ENCODE measurements around the gene COL28A1.

Gene COL28A1

DNA sequence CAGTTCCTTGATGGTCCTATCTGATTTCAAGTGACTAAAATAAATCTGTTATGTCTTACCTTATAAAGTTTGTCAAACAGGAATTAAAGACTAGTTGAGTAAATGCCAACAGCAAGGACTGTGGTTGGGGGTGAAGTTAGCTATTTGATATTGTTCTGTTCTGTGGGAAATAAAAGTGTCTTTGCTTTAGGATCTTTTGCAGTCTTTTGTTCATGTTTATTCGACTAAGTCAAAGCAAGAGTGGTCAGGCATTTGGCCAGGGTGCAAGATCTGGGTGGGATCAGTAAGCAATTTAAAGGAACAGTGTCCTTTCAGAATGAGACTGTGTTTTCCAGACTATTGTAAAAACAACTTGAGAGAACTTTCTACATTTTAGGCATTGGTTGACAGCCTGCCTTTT, at the start of gene COL28A1:
Gene COL28A1 (minus strand): TSS at position 183 of the 400 bp plus-strand sequence. CDS start 2,998 bp downstream, outside the sequence.
- no peak within 1 kb of the TSS for H3K4me3 ChIP-seq (ENCODE audit: low read depth, low read length)
- no peak for TF ChIP-seq CTCF (IDR thresholded peaks at IDR 0.05; ENCODE audit: insufficient read depth, low read depth, low read length, missing control alignments)
- no peak for DNase-seq (ENCODE audit: low read depth)

DNA sequence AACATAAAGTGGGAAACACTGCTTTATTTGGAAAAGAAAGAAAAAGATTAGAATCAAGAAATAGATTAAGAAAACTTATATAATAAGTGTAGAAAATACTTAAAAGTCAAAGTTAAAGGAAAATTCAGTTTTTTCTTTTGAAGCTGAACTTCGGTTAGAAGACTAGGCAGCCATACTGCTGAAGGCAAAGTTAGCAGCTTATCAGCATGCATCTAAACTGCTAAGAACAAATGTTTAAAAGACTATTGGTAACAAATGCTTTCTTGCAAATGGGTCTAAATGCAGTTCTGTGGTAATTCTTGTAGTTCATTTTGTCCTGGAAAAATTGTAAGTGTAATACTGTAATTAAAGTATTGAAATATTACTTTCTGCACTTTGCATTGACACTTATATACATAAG, 49.0 kb upstream of the COL28A1 start:
- no peak for TF ChIP-seq CTCF (IDR thresholded peaks at IDR 0.05; ENCODE audit: insufficient read depth, low read depth, low read length, missing control alignments)
- DNase-seq (ENCODE audit: low read depth), result no peak
- no peak overlapping the region for H3K4me3 ChIP-seq (ENCODE audit: low read depth, low read length)

DNA sequence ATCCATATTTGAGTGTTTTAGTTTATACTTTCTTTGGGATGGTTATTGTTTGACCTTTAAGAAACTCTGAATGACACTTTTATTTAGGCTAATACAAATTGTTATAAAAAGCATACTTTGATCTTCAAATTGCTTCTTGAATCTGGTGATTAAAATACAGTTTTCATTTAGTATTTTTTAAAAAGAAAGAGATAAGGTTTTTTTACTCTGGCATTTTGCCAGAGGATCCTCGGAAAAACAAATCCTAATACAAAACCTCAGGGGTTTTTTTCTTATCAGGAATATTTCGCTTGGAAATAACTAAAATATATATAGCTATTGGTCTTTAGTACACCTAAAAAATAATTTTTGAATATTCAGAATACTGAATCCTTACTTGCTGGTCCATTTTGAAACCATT, 48.1 kb upstream of the COL28A1 start:
- TF ChIP-seq CTCF (IDR thresholded peaks at IDR 0.05; ENCODE audit: insufficient read depth, low read depth, low read length, missing control alignments), result no peak

GRCh38 chr7:7582596-7582995, 46.9 kb upstream of the COL28A1 start:
- no peak for TF ChIP-seq CTCF (IDR thresholded peaks at IDR 0.05; ENCODE audit: insufficient read depth, low read depth, low read length, missing control alignments)
- no peak for DNase-seq (ENCODE audit: low read depth)
- H3K4me3 ChIP-seq (ENCODE audit: low read depth, low read length), result no peak overlapping the region

More for the DNA sequence above, 48.1 kb upstream of the COL28A1 start:
- no peak for DNase-seq (ENCODE audit: low read depth)
- H3K4me3 ChIP-seq (ENCODE audit: low read depth, low read length), result no peak overlapping the region

GRCh38 chr7:7581531-7582179, 46.0 kb upstream of the COL28A1 start:
- no peak overlapping the region for H3K4me3 ChIP-seq (ENCODE audit: low read depth, low read length)
- DNase-seq (ENCODE audit: low read depth), result no peak
- TF ChIP-seq CTCF (IDR thresholded peaks at IDR 0.05; ENCODE audit: insufficient read depth, low read depth, low read length, missing control alignments), result no peak

GRCh38 chr7:7579638-7580037, 44.0 kb upstream of the COL28A1 start:
- no peak overlapping the region for H3K4me3 ChIP-seq (ENCODE audit: low read depth, low read length)
- no peak for DNase-seq (ENCODE audit: low read depth)
- TF ChIP-seq CTCF (IDR thresholded peaks at IDR 0.05; ENCODE audit: insufficient read depth, low read depth, low read length, missing control alignments), result no peak

GRCh38 chr7:7577888-7578287, 42.2 kb upstream of the COL28A1 start:
- no peak for TF ChIP-seq CTCF (IDR thresholded peaks at IDR 0.05; ENCODE audit: insufficient read depth, low read depth, low read length, missing control alignments)
- peak; percentile 27 for DNase-seq (ENCODE audit: low read depth)
- H3K4me3 ChIP-seq (ENCODE audit: low read depth, low read length), result no peak overlapping the region
